Memory B cell (primary cell): ENCODE measurements around the gene HIRIP3.

Experiments
- ATAC-seq: fragments of 150-1000 bp; cut with Tn5 transposase; 2 replicates; pipeline ENCODE4 v1.10.0; 2021; ENCODE audit warnings: low read depth, mild to moderate bottlenecking, moderate library complexity
- DNase-seq, 2 donors: peaks; one replicate each; pipeline ENCODE4 v3.0.0; 2022; ENCODE audit warnings: low spot score in 2 of 2
- H3K27ac Mint-ChIP-seq: one replicate; pipeline ENCODE4 v1.8.0; 2022; ENCODE audit warnings: mild to moderate bottlenecking, moderate library complexity, mixed read lengths
- H3K27me3 Mint-ChIP-seq: one replicate; pipeline ENCODE4 v1.8.0; 2022; ENCODE audit warnings: mixed read lengths
- H3K36me3 Mint-ChIP-seq: one replicate; pipeline ENCODE4 v1.8.0; 2022; ENCODE audit warnings: mild to moderate bottlenecking, mixed read lengths
- H3K4me1 Mint-ChIP-seq: one replicate; pipeline ENCODE4 v1.8.0; 2022; ENCODE audit warnings: mixed read lengths
- H3K4me3 Mint-ChIP-seq: one replicate; pipeline ENCODE4 v1.8.0; 2022; ENCODE audit warnings: mild to moderate bottlenecking, moderate library complexity, mixed read lengths
- H3K9me3 Mint-ChIP-seq: one replicate; pipeline ENCODE4 v1.8.0; 2022; ENCODE audit warnings: mixed read lengths

Gene HIRIP3

DNA sequence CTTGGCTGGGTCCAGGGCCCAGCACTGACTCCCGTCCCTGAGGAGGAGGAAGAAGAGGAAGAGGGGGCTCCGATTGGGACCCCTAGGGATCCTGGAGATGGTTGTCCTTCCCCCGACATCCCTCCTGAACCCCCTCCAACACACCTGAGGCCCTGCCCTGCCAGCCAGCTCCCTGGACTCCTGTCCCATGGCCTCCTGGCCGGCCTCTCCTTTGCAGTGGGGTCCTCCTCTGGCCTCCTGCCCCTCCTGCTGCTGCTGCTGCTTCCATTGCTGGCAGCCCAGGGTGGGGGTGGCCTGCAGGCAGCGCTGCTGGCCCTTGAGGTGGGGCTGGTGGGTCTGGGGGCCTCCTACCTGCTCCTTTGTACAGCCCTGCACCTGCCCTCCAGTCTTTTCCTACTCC lies 8.5 kb downstream of the HIRIP3 start:
- no peak for ATAC-seq
- Mint-ChIP-seq H3K9me3 (no peaks in the 10 kb centered on the region), H3K4me3 (no peak overlapping the region), H3K27ac (no peak overlapping the region), H3K36me3 (peaks cover 40% of the 10 kb centered on the region), H3K4me1 (peaks cover 6% of the 10 kb centered on the region), H3K27me3 (no peaks in the 10 kb centered on the region)
- DNase-seq, result no peak

DNA sequence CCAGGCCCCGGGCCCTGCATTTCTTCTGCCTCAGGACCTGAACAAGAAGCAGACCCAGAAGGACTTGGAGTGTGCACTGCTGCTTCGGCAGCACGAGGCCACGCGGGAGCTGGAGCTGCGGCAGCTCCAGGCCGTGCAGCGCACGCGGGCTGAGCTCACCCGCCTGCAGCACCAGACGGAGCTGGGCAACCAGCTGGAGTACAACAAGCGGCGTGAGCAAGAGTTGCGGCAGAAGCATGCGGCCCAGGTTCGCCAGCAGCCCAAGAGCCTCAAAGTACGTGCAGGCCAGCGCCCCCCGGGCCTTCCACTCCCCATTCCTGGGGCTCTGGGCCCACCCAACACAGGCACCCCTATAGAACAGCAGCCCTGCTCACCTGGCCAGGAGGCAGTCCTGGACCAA lies 9.2 kb downstream of the HIRIP3 start:
- Mint-ChIP-seq H3K27ac (no peak overlapping the region), H3K4me1 (peaks cover 6% of the 10 kb centered on the region), H3K27me3 (no peaks in the 10 kb centered on the region), H3K4me3 (no peak overlapping the region), H3K36me3 (peaks cover 40% of the 10 kb centered on the region), H3K9me3 (no peaks in the 10 kb centered on the region)
- DNase-seq, result no peak
- no peak for ATAC-seq

DNA sequence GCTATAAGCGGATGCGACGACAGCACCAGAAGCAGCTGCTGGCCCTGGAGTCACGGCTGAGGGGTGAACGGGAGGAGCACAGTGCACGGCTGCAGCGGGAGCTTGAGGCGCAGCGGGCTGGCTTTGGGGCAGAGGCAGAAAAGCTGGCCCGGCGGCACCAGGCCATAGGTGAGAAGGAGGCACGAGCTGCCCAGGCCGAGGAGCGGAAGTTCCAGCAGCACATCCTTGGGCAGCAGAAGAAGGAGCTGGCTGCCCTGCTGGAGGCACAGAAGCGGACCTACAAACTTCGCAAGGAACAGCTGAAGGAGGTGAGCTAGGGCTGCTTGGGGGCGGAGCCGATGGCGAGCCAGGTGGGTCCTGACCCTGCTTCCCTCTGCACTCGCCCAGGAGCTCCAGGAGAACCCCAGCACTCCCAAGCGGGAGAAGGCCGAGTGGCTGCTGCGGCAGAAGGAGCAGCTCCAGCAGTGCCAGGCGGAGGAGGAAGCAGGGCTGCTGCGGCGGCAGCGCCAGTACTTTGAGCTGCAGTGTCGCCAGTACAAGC lies 10.1 kb downstream of the HIRIP3 start:
- Mint-ChIP-seq H3K9me3 (no peaks in the 10 kb centered on the region), H3K27ac (no peak overlapping the region), H3K4me3 (no peak overlapping the region), H3K4me1 (peaks cover 6% of the 10 kb centered on the region), H3K27me3 (no peaks in the 10 kb centered on the region), H3K36me3 (peaks cover 40% of the 10 kb centered on the region)
- no peak for DNase-seq
- no peak for ATAC-seq

DNA sequence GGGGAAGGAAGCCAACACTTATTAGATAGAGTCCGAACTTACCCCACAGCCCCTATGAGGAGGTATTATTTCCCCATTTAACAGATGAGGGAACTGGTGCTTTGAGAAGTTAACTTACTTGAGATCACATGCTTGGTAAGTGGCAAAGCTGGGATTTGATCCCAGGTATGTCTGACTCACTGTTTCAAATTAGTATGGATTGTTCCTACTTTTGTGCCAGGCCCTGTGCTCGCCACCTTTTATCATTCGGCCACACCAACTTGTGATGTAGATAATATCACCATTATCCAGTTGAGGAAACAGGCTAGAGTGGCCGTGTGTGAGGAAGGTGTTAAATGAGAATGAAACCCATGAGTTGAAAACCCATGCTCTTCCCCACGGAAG lies 10.7 kb downstream of the HIRIP3 start:
- H3K9me3 Mint-ChIP-seq, result no peaks in the 10 kb centered on the region
- H3K27ac Mint-ChIP-seq, result no peak overlapping the region
- DNase-seq (no peak), ATAC-seq (no peak)
- no peak overlapping the region for H3K4me3 Mint-ChIP-seq
- peaks cover 6% of the 10 kb centered on the region for H3K4me1 Mint-ChIP-seq
- no peaks in the 10 kb centered on the region for H3K27me3 Mint-ChIP-seq
- peaks cover 44% of the 10 kb centered on the region for H3K36me3 Mint-ChIP-seq

DNA sequence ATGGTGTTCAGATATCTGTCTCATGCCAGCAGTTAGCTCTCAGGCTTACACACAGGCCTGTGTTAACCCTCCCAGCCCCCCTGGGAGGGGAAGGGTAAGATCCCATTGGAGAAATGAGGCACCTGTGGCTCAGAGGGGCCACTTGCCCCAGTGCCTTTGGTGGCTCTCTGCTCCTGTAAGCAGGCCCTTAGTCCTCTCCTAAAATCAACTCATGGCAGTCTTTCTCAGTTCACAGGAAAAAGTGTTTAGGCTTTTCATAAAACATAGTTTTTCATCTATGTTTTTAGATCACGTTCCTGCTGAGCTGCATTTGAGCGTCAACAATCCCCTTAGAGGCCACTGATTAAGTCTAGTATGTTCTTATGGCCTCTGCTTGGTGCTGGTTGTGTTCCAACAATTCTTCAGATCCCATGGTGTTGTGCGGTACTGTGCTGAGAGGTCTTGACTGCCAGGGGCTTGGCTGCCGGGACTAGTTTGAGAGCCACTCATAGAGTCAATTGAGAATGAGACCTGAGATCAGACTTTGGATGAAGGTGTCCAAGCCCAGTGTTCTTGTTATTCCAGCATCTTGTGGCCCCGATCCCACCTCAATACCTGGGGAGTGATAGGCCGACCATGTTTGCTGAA lies 11.2 kb downstream of the HIRIP3 start:
- ATAC-seq, result no peak
- H3K27me3 Mint-ChIP-seq, result no peaks in the 10 kb centered on the region
- peaks cover 3% of the 10 kb centered on the region for H3K4me1 Mint-ChIP-seq
- peaks cover 44% of the 10 kb centered on the region for H3K36me3 Mint-ChIP-seq
- no peak for DNase-seq
- no peak overlapping the region for H3K27ac Mint-ChIP-seq
- no peak overlapping the region for H3K4me3 Mint-ChIP-seq
- H3K9me3 Mint-ChIP-seq, result no peaks in the 10 kb centered on the region

DNA sequence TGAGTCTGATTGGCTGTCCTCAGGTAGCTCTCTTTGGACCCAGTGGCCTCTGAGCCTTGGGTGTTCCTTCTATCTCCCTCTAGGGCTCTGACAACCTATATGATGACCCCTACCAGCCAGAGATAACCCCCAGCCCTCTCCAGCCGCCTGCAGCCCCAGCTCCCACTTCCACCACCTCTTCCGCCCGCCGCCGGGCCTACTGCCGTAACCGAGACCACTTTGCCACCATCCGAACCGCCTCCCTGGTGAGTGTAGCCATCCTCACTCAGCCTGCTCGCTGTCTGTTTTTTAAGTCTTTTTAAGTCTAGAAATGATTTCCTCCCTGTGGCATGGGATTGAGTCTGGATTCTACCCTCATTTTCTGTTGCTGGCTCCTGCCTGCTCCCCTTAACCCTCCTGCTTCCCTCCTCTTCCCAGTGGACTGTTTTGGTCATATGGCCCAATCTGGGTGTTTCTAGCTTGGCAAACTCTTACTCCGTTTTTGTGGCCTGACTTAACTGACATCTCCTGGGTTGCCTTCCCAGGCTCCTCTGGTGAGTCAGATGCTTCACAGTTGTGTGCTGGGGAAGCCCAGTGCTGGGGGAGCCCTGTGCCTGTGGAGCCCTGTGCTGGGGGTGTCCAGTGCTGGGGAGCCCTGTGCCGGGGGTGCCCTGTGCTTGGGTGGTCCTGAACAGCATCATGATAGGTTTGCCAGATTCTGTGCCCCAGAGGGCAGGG lies 11.8 kb downstream of the HIRIP3 start:
- ATAC-seq (no peak), DNase-seq (no peak)
- Mint-ChIP-seq H3K27ac (no peak overlapping the region), H3K4me1 (no peaks in the 10 kb centered on the region), H3K9me3 (no peaks in the 10 kb centered on the region), H3K27me3 (no peaks in the 10 kb centered on the region), H3K4me3 (no peak overlapping the region), H3K36me3 (peaks cover 43% of the 10 kb centered on the region)

DNA sequence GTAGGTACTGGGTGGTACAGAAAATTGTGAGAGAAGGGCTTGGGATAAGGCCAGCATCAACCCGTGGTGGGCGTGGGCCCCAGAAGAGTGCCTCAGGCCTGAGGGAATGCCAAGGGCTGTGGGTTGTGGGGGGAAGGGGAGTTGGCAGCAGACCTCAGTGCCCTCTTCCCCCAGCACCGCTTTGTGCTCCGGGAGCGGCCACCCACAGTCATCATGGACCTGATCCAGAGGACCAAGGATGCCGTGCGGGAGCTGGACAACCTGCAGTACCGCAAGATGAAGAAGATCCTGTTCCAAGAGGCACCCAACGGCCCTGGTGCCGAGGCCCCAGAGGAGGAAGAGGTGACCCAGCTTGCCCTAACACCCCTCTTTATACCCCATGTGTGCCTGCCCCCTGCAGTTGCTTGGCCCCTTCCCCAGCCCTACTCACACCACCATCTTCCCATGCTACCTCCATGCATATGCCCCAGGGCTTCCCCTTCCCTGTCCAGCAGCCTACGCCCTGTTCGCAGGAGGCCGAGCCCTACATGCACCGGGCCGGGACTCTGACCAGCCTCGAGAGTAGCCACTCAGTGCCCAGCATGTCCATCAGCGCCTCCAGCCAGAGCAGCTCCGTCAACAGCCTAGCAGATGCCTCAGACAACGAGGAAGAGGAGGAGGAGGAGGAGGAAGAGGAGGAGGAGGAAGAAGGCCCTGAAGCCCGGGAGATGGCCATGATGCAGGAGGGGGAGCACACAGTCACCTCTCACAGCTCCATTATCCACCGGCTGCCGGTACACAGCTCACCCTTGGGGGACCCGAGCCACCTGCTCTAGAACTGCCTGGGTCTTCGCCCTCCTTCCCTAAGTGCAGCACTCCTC lies 12.6 kb downstream of the HIRIP3 start:
- H3K9me3 Mint-ChIP-seq, result no peaks in the 10 kb centered on the region
- H3K27ac Mint-ChIP-seq, result no peak overlapping the region
- ATAC-seq (no peak), DNase-seq (no peak)
- no peaks in the 10 kb centered on the region for H3K4me1 Mint-ChIP-seq
- H3K4me3 Mint-ChIP-seq, result no peak overlapping the region
- peaks cover 40% of the 10 kb centered on the region for H3K36me3 Mint-ChIP-seq
- H3K27me3 Mint-ChIP-seq, result no peaks in the 10 kb centered on the region

DNA sequence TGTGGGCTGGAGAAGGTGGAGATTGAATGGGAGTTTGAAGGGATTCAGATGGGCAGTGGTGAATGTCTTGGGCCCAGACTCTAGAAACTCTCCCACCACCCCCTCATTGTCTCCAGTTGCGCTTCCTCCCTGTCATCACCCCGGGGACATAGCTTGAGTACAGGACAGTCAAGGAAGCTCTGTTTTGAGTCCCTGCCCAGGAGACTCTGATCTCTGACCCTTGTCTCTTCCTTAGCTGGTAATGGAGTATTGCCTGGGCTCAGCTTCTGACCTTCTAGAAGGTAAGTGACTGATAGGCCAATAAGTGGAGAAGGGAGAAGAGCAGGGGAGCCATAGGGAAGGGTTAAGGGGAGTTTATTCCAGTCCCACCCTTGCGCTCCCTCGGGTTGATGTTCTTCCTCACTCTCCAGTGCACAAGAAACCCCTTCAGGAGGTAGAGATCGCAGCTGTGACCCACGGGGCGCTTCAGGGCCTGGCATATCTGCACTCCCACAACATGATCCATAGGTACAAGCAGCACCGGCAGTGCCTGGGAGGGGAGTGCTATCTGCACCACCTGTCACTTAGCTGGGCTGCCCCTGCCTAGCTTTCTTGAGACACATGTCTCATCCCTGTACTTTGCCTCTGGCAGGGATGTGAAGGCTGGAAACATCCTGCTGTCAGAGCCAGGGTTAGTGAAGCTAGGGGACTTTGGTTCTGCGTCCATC lies 16.7 kb downstream of the HIRIP3 start:
- no peak overlapping the region for H3K4me3 Mint-ChIP-seq
- no peaks in the 10 kb centered on the region for H3K9me3 Mint-ChIP-seq
- H3K27ac Mint-ChIP-seq, result no peak overlapping the region
- H3K36me3 Mint-ChIP-seq, result peaks cover 27% of the 10 kb centered on the region
- ATAC-seq (no peak), DNase-seq (no peak)
- peaks cover 15% of the 10 kb centered on the region for H3K4me1 Mint-ChIP-seq
- no peaks in the 10 kb centered on the region for H3K27me3 Mint-ChIP-seq

- peaks cover 21% of the 10 kb centered on the region for H3K36me3 Mint-ChIP-seq
- no peak for DNase-seq
- no peaks in the 10 kb centered on the region for H3K9me3 Mint-ChIP-seq
- H3K4me3 Mint-ChIP-seq, result no peak overlapping the region
- peaks cover 21% of the 10 kb centered on the region for H3K4me1 Mint-ChIP-seq
- H3K27ac Mint-ChIP-seq, result no peak overlapping the region
- H3K27me3 Mint-ChIP-seq, result no peaks in the 10 kb centered on the region
- no peak for ATAC-seq
These were observed 17.3 kb downstream of the HIRIP3 start for GRCh38 chr16:29978081-29978480.

DNA sequence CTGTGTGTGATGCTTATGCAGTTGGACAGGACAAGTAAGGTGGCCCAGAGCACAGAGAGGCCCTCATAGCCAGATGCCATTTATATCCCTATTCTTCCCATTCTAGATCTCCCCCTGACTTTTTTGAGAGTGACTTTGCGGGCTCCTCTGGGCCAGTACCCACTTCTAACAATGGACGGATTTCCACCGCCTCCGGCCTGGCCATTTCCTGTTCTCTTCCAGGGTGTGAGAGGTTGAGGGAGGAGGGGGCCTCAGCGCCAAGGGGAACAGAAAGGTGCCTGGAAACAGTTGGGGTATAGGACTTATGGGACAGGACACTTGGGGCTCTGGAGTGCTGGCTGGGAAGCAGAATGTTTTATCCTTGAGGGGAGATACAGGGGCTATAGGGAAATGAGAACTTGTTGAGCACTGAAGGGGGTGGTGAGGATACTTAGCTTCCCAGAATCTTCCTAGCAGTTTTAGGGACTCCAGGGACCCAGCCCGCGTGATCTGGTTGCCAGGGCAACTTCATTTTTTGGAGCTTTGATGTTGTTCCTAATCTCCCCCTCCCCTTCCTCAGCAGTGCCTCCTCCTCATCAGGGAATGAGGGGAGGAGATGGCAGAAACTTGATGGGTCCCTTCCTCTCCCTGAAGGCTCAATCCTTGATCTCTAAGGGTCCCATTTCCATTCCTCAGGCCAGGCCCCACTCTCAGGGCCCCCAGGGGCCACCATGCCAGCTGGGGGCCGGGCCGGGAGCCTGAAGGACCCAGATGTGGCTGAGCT lies 18.2 kb downstream of the HIRIP3 start:
- Mint-ChIP-seq H3K36me3 (peaks cover 19% of the 10 kb centered on the region), H3K27me3 (no peaks in the 10 kb centered on the region), H3K27ac (no peak overlapping the region), H3K4me1 (peaks cover 25% of the 10 kb centered on the region), H3K4me3 (no peak overlapping the region), H3K9me3 (no peaks in the 10 kb centered on the region)
- DNase-seq (no peak), ATAC-seq (no peak)

DNA sequence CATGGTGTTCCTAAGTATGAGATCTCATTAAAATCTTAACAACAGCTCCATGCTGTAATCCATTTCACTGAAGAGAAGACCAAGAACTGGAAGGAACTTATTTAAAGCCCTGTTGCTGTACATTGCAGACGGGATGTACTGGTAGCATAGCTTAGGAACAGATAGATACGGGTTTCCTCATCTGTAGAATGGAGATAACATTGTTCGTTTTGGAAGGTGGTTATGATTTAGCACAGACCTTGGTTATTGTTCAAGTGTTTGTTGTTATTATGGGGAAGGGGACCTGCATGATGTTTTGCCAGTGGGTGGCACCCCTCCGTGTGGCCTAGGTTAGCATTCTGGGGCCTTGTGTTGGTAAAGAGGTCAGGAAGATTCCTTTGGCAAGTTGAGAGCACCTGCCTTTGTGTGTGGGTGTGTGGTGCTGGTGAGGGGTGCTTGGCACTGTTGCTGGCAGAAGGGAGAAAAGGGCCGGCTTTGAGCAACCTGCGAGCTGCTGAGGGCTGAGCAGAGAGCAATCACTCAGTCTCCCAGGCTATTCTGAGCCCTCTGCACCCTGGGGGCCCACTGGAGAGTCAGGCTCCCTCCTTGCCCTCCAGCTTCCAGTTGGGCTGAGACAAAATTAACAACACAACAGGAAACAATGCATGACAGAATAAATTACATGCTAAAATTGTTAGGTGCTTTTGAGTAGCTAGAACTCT lies 19.5 kb downstream of the HIRIP3 start:
- Mint-ChIP-seq H3K36me3 (peaks cover 17% of the 10 kb centered on the region), H3K9me3 (no peaks in the 10 kb centered on the region), H3K27ac (peak overlapping the region; percentile 71), H3K4me1 (peaks cover 25% of the 10 kb centered on the region), H3K4me3 (peak overlapping the region; percentile 100), H3K27me3 (no peaks in the 10 kb centered on the region)
- ATAC-seq (no peak), DNase-seq (no peak)

GRCh38 chr16:29975134-29975538 lies 20.3 kb downstream of the HIRIP3 start:
- Mint-ChIP-seq H3K9me3 (no peaks in the 10 kb centered on the region), H3K4me3 (peak overlapping the region; percentile 100), H3K4me1 (peaks cover 25% of the 10 kb centered on the region), H3K27me3 (no peaks in the 10 kb centered on the region), H3K36me3 (peaks cover 14% of the 10 kb centered on the region), H3K27ac (peak overlapping the region; percentile 83)
- ATAC-seq (no peak), DNase-seq (no peak)
